Duodenal mucosa (tissue), 2 donors: ENCODE data around the gene SRGN.

Experiments
- H3K27ac ChIP-seq: one replicate; pipeline ENCODE4 v1.7.0; 2013; ENCODE audit warnings: low read depth, low read length
- H3K27me3 ChIP-seq, 2 donors: one replicate each; pipeline ENCODE4 v1.7.0; 2013; ENCODE audit warnings: low read length in 2 of 2, control low read depth in 1 of 2; ENCODE audit not compliant: insufficient read depth in 2 of 2, control insufficient read depth in 1 of 2
- H3K36me3 ChIP-seq, 2 donors: one replicate each; pipeline ENCODE4 v1.7.0; 2013; ENCODE audit warnings: low read length in 2 of 2, control low read depth in 1 of 2; ENCODE audit not compliant: insufficient read depth in 2 of 2, control insufficient read depth in 1 of 2
- H3K4me1 ChIP-seq, 2 donors: one replicate each; pipeline ENCODE4 v1.7.0; 2013; ENCODE audit warnings: low read length in 2 of 2, control low read depth in 1 of 2; ENCODE audit not compliant: insufficient read depth in 2 of 2, control insufficient read depth in 1 of 2
- H3K4me3 ChIP-seq, 2 donors: one replicate each; pipeline ENCODE4 v1.7.0; 2013; ENCODE audit warnings: low read length in 2 of 2, low read depth in 1 of 2
- H3K9ac ChIP-seq, 2 donors: one replicate each; pipeline ENCODE4 v1.7.0; 2013; ENCODE audit warnings: low read length in 2 of 2, low read depth in 1 of 2
- H3K9me3 ChIP-seq, 2 donors: one replicate each; pipeline ENCODE4 v1.7.0; 2013; ENCODE audit warnings: low read length in 2 of 2, control low read depth in 1 of 2; ENCODE audit not compliant: control insufficient read depth in 1 of 2

SRGN gene

DNA sequence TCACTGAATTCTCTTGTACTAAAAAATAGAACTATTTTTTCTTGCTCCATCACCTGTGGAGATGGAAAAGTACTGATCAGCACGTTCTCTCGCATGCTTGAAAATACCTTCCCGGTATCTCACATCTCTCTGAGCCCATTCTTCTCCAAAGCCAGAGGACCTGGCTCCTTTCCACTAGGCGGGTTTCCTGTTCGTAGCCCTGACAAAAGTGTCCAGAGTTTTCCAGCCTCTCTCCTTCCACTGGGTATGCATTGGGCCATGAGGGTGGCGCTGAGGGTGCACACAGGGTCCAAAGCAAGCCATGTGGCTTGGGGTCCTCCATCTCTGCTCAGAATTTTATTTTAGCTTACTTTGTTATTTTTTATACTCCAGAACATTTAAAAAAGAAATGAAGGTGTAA, 16.3 kb upstream of the SRGN start:
- Histone ChIP-seq H3K9ac (no peak overlapping the region), H3K27ac (no peak overlapping the region), H3K4me3 (no peak overlapping the region), H3K27me3 (no peaks in the 10 kb centered on the region), H3K4me1 (no peaks in the 10 kb centered on the region), H3K9me3 (no peaks in the 10 kb centered on the region), H3K36me3 (no peaks in the 10 kb centered on the region)

DNA sequence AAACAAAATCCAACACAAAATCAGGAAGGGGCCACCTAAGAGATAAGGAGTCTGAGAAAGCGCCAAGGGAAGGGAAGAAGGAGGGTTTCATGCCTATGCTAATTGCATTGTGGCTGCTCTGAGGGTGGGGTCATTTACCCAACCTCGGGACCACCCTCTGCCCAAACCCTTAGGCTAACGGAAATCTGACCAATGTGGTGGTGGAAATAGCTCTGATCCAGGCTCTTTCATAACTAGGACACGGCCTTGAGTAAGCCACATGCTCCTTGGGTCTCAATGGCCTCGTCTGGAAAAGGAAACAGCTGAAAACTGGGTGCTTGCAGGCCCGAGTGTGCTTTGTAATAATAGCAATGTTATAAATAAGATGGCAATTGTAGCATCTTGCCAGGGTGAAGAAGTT, 14.9 kb upstream of the SRGN start:
- H3K9ac ChIP-seq, result no peak overlapping the region
- no peaks in the 10 kb centered on the region for H3K9me3 ChIP-seq
- no peaks in the 10 kb centered on the region for H3K27me3 ChIP-seq
- H3K27ac ChIP-seq, result no peak overlapping the region
- H3K4me1 ChIP-seq, result no peaks in the 10 kb centered on the region
- no peaks in the 10 kb centered on the region for H3K36me3 ChIP-seq
- no peak overlapping the region for H3K4me3 ChIP-seq

DNA sequence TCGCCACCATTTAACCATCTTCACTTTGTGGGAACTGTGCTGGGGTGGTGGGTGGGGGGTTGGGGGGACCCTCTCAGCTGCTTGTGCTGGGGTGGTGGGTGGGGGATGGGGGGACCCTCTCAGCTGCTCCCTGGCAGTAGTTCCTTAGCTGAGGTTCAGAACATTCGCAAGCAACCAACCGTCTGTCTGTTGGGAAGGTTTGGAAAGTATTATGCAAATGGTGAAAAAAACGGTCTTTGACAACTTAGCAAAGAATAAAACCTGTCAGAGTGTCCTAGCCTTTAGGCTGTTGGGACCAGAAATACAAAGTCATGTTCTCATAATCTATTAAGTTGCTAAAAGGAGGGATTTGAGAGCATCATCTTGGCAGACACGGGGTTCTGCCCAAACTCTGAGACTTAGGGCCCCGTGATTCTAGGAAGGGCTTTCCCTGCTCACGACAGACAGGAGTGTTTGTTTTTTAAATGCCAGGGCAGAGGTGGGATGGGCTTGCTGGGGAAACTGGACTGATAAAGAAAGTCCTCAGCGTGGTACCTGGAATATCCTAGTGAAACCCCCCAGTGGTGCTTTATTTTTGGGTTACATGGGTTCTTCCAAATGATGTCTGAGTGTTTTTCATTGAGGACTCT, 14.1 kb upstream of the SRGN start:
- Histone ChIP-seq H3K36me3 (no peaks in the 10 kb centered on the region), H3K9ac (no peak overlapping the region), H3K27me3 (no peaks in the 10 kb centered on the region), H3K4me3 (no peak overlapping the region), H3K27ac (no peak overlapping the region), H3K9me3 (no peaks in the 10 kb centered on the region), H3K4me1 (no peaks in the 10 kb centered on the region)

DNA sequence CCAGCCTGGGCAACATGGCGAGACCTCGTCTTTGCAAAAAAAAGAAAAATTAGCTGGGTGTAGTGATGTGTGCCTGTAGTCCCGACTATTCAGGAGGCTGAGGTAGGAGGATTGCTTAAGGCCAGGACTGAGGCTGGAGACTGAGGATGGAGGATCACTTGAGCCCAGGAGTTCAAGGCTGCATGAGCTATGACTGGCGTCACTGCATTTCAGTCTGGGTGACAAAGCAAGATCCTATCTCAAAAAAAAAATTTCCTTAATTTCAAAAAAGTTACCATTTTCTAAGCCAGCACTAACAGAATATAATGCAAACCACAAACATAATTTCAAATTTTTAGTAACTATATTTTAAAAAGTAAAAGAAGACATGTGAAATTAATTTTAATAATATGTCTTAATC, 13.4 kb upstream of the SRGN start:
- no peak overlapping the region for H3K27ac ChIP-seq
- H3K27me3 ChIP-seq, result no peaks in the 10 kb centered on the region
- no peaks in the 10 kb centered on the region for H3K9me3 ChIP-seq
- H3K9ac ChIP-seq, result no peak overlapping the region
- H3K4me3 ChIP-seq, result no peak overlapping the region
- H3K4me1 ChIP-seq, result no peaks in the 10 kb centered on the region
- H3K36me3 ChIP-seq, result no peaks in the 10 kb centered on the region

DNA sequence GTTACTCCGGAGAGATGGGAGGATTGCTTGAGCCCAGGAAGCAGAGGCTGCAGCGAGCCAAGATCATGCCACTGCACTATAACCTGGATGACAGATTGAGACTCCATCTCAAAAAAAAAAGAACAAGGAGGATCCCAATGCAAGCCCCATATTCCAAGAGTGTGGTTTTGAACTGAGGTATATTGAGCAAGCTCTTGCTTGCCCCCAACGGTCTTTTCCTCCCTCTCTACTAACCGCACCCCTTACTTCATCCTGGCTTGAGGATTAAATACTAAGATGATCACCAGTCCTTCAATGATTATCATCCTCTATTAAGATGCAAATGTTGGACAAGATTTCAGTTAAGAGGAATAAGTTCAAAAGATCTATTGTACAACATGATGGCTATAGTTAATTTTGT, 12.5 kb upstream of the SRGN start:
- Histone ChIP-seq H3K27me3 (no peaks in the 10 kb centered on the region), H3K4me3 (no peak overlapping the region), H3K36me3 (no peaks in the 10 kb centered on the region), H3K9ac (no peak overlapping the region), H3K4me1 (no peaks in the 10 kb centered on the region), H3K9me3 (no peaks in the 10 kb centered on the region), H3K27ac (no peak overlapping the region)

DNA sequence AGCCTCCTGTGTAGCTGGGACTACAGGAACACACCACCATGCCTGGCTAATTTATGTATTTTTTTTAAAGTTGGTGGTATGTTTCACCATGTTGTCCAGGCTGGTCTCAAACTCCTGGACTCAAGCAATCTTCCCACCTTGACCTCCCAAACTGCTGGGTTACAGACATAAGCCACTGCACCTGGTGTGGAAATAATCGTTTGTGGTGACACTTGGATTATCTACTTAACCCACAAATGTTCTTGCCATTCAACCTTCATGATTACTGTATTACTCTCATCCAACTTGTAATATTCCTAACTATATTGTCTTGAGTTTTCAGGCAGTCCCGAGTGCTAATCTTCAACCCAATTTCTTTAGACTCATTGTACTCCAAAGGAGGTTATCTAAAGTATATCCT, 9.6 kb upstream of the SRGN start:
- Histone ChIP-seq H3K9ac (no peak overlapping the region), H3K4me3 (no peak overlapping the region), H3K27ac (no peak overlapping the region), H3K9me3 (no peaks in the 10 kb centered on the region), H3K36me3 (no peaks in the 10 kb centered on the region), H3K4me1 (no peaks in the 10 kb centered on the region), H3K27me3 (no peaks in the 10 kb centered on the region)

DNA sequence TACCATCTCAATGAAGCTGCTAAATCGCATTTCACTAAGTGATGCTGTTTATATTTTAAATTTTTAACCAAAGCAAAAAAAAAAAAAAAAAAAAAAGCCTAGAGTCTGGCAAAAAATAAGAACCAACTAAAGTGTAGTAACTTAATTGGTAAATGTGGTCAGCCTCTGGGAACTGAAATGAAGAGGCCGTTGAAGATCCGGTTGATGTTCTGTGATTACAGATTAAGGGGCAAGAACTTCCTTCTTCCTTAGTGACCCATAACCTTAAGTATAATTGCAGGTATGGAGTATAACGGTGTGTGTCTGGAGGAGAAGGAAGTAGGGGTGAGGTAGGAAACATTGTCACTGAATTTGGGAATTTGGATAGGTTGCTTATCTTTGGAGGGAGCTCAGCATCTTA, 7.7 kb upstream of the SRGN start:
- H3K36me3 ChIP-seq, result no peaks in the 10 kb centered on the region
- H3K27me3 ChIP-seq, result no peaks in the 10 kb centered on the region
- no peak overlapping the region for H3K27ac ChIP-seq
- no peaks in the 10 kb centered on the region for H3K4me1 ChIP-seq
- H3K9ac ChIP-seq, result no peak overlapping the region
- H3K9me3 ChIP-seq, result no peaks in the 10 kb centered on the region
- H3K4me3 ChIP-seq, result no peak overlapping the region

DNA sequence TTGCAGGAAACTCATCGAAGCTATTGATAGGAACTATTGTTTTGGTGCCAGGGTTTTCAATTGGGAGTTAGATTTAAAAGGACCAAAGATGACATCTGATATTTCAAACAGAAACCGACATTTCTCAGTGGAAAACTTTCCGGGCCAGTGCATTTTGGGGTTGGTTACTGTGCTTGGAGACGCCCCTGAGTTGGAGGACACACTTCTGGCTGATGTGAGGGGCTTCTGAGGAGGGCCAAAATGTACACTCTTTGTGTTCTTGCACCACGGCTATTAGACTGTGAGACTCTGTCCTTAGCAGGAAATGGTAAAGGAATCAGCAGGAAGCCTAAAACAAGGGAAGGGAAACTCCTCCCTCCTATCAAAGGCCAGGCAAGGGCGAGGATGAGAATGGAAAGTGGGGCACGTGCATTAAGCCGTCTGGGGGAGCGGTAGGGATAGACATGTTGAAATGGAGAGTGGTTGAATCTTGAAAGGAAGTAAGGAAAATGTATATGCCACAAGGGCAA, 1.8 kb upstream of the SRGN start:
- H3K4me1 ChIP-seq, result peaks cover 0 to 5% of the 10 kb centered on the region in 2 donors
- H3K9ac ChIP-seq, result peak overlapping the region in 1 of 2 donors; percentile 35
- H3K4me3 ChIP-seq, result peak overlapping the region; percentile 44 to 69
- no peaks in the 10 kb centered on the region for H3K27me3 ChIP-seq
- H3K36me3 ChIP-seq, result no peaks in the 10 kb centered on the region
- no peak overlapping the region for H3K27ac ChIP-seq
- no peaks in the 10 kb centered on the region for H3K9me3 ChIP-seq

DNA sequence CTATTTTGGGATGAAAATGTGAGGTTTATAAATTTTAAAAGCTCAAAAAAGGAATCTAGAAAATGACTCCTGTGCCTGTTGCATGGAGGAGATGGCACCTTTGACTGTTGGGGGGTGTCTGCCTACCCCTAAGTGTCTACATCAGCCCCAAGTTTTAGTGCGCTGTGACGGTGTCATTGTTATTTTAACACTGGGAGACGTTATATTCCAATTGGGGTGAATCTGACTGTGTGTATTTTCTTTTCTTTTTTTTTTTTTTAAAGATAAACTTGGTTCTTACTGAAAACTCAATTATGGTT, 517 bp downstream of the SRGN start:
- H3K27ac ChIP-seq, result peak overlapping the region; percentile 90
- H3K4me3 ChIP-seq, result peak overlapping the region; percentile 60 to 77
- H3K9ac ChIP-seq, result peak overlapping the region; percentile 77 to 78
- no peaks in the 10 kb centered on the region for H3K27me3 ChIP-seq
- no peaks in the 10 kb centered on the region for H3K36me3 ChIP-seq
- H3K4me1 ChIP-seq, result peaks cover 3 to 12% of the 10 kb centered on the region in 2 donors
- no peaks in the 10 kb centered on the region for H3K9me3 ChIP-seq

DNA sequence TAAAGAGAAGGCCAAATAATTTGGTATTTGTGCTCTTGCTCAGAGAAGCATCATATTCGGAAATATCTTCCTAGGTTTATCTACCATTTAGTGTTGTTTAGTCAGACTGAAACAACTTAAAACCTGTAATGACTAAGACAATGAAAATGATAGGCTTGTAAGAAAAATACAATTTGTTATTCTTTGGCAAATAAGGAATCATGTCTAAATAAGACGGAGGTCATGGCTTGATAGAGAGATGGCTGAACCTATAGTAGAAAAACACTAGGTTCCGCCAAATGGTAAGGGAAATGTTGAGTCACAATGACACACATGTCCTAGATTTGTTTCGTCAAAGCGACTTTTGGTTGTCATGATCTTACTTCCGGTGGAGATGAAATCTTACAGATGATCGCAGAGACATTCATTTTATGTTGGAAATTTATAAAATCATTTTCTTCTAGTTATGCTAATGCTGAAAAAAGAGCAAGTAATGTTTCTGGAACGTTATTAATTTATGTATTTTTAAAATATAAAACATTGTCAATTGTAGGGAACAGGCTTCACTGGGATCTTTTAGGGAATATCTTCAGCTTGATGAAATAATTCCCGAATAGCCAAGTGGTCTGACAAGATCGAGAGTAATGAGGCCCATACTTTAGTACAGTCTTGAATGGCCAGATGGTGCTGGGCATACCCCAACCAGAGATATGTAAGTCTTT, 1.0 kb downstream of the SRGN start:
- Histone ChIP-seq H3K4me1 (peaks cover 3 to 12% of the 10 kb centered on the region in 2 donors), H3K4me3 (peak overlapping the region; percentile 60 to 77), H3K27me3 (no peaks in the 10 kb centered on the region), H3K36me3 (no peaks in the 10 kb centered on the region), H3K9me3 (no peaks in the 10 kb centered on the region), H3K9ac (peak overlapping the region; percentile 77 to 78), H3K27ac (peak overlapping the region; percentile 90)
